ENCODE results near the gene PPIF. TPM values are rescaled to one million over a fixed set of nuclear protein-coding genes. Genes with fewer than 3 reads are reported as not detected.

The PPIF gene
- total and polyA plus RNA-seq, 2 donors (not counting 3 experiments of a cell fraction or from before 2014, with no cell fraction given) = 50.7 to 51.2 TPM

- no peaks in the 10 kb centered on the region for H4K20me1 ChIP-seq (replicated peaks; ENCODE audit: control insufficient read depth, extremely low read depth, insufficient read depth, low read length)
- peaks cover 26% of the 10 kb centered on the region for H3K4me1 ChIP-seq (ENCODE audit: control insufficient read depth, extremely low read depth, insufficient read depth, low read length)
- H3K9me1 ChIP-seq (replicated peaks; ENCODE audit: control insufficient read depth, extremely low read depth, insufficient read depth, low read length) = no peaks in the 10 kb centered on the region
- peak overlapping the region; percentile 53 for H3K9ac ChIP-seq (replicated peaks; ENCODE audit: extremely low read depth, insufficient read depth, low read length)
- H3K36me3 ChIP-seq (ENCODE audit: control insufficient read depth in 2 of 2, extremely low read depth in 1 of 2, insufficient read depth in 2 of 2, low read length in 2 of 2) = no peaks in the 10 kb centered on the region
- no peaks in the 10 kb centered on the region for H3K27me3 ChIP-seq (ENCODE audit: control insufficient read depth in 2 of 2, insufficient read depth in 2 of 2, low read length in 2 of 2)
- FAIRE-seq (peak; percentile 92), DNase-seq (ENCODE audit: low read depth, low spot score) (peak; percentile 71)
- intact Hi-C loops (cut with micrococcal nuclease) (loop anchor here (1.0 kb wide), 1 partner anchor 45 kb away; no protein-coding TSS in a partner anchor), dilution Hi-C loops (cut with MboI; ENCODE audit: extremely low pct_ligation_motif_present, low sequenced_read_pairs) (no loop called here)
- H3K27ac ChIP-seq (ENCODE audit: insufficient read depth, low read depth, low read length) = peak overlapping the region; percentile 61
- no peaks in the 10 kb centered on the region for H3K9me3 ChIP-seq (replicated peaks; ENCODE audit: control insufficient read depth, insufficient read depth, low read length)
- H3K4me3 ChIP-seq (replicated peaks in 1 of 3; ENCODE audit: insufficient read depth in 1 of 3, low read depth in 1 of 3, low read length in 3 of 3) = no peak overlapping the region
- ChIA-PET CTCF (interaction anchor here (0.9 to 3.2 kb wide), 6 partner anchors 24 to 88 kb away, joined by 3 to 19 read pairs (median 6); no protein-coding TSS in a partner anchor), POLR2A (no interaction called here)
- H3K79me2 ChIP-seq (ENCODE audit: control insufficient read depth, insufficient read depth, low read length) = no peaks in the 10 kb centered on the region
- H3K4me2 ChIP-seq (ENCODE audit: insufficient read depth, low read length) = peak overlapping the region; percentile 4
- BruUV-seq (replicated peaks) = no TSS peak
- TF ChIP-seq, protein P1, sequence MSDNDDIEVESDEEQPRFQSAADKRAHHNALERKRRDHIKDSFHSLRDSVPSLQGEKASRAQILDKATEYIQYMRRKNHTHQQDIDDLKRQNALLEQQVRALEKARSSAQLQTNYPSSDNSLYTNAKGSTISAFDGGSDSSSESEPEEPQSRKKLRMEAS (IDR thresholded peaks at IDR 0.05; ENCODE audit: insufficient read depth, insufficient read length) = no peak
- TF ChIP-seq GATA2 (IDR thresholded peaks at IDR 0.05; ENCODE audit: insufficient read depth, insufficient read length, low read depth, low read length) (no peak), POLR2AphosphoS5 (IDR thresholded peaks at IDR 0.05; ENCODE audit: insufficient read depth, low read depth, low read length) (no peak), JUN (IDR thresholded peaks at IDR 0.05; ENCODE audit: borderline replicate concordance, insufficient read depth, insufficient read length, low read depth) (no peak), MYC (IDR thresholded peaks at IDR 0.05; ENCODE audit: low read depth, low read length) (no peak), POLR2A (IDR thresholded peaks at IDR 0.05; ENCODE audit: low read depth, low read length) (no peak), EZH2 (IDR thresholded peaks at IDR 0.05; ENCODE audit: borderline replicate concordance, low read depth, low read length, severe bottlenecking) (no peak), FOS (IDR thresholded peaks at IDR 0.05; ENCODE audit: borderline replicate concordance, insufficient read depth, low read length) (no peak)
- TF ChIP-seq, protein P2, sequence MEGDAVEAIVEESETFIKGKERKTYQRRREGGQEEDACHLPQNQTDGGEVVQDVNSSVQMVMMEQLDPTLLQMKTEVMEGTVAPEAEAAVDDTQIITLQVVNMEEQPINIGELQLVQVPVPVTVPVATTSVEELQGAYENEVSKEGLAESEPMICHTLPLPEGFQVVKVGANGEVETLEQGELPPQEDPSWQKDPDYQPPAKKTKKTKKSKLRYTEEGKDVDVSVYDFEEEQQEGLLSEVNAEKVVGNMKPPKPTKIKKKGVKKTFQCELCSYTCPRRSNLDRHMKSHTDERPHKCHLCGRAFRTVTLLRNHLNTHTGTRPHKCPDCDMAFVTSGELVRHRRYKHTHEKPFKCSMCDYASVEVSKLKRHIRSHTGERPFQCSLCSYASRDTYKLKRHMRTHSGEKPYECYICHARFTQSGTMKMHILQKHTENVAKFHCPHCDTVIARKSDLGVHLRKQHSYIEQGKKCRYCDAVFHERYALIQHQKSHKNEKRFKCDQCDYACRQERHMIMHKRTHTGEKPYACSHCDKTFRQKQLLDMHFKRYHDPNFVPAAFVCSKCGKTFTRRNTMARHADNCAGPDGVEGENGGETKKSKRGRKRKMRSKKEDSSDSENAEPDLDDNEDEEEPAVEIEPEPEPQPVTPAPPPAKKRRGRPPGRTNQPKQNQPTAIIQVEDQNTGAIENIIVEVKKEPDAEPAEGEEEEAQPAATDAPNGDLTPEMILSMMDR (IDR thresholded peaks at IDR 0.05; ENCODE audit: extremely low read depth in 1 of 2, insufficient read depth in 1 of 2, low read depth in 1 of 2, low read length in 2 of 2) = no peak
- H2AFZ ChIP-seq (ENCODE audit: low read depth, low read length) = peak overlapping the region; percentile 82
These were observed 52.1 kb downstream of the PPIF start for GRCh38 chr10:79399223-79399831.
